Urothelium cell line (cell line): ENCODE measurements around the gene WASHC1.
"Not testable (repeated sequence)": the region's sequence is repeated elsewhere in the genome, so short reads cannot be mapped to it uniquely, and the experiment has no call there.

Experiments
- DNase-seq: peaks from one replicate; pipeline ENCODE4 v3.0.0; 2011; ENCODE audit warnings: low spot score, mixed read lengths
- FAIRE-seq: peaks from 2 replicates; lab custom pipeline; 2011; peaks lifted over from hg19 to GRCh38; lab: Jason Lieb, UNC

WASHC1 gene

DNA sequence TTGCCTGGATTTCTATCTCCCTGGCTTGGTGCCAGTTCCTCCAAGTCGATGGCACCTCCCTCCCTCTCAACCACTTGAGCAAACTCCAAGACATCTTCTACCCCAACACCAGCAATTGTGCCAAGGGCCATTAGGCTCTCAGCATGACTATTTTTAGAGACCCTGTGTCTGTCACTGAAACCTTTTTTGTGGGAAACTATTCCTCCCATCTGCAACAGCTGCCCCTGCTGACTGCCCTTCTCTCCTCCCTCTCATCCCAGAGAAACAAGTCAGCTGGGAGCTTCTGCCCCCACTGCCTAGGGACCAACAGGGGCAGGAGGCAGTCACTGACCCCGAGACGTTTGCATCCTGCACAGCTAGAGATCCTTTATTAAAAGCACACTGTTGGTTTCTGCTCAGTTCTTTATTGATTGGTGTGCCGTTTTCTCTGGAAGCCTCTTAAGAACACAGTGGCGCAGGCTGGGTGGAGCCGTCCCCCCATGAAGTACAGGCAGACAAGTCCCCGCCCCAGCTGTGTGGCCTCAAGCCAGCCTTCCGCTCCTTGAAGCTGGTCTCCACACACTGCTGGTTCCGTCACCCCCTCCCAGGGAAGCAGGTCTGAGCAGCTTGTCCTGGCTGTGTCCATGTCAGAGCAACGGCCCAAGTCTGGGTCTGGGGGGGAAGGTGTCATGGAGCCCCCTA is 15.0 kb downstream of the WASHC1 start:
- FAIRE-seq, DNase-seq: not testable (repeated sequence)

DNA sequence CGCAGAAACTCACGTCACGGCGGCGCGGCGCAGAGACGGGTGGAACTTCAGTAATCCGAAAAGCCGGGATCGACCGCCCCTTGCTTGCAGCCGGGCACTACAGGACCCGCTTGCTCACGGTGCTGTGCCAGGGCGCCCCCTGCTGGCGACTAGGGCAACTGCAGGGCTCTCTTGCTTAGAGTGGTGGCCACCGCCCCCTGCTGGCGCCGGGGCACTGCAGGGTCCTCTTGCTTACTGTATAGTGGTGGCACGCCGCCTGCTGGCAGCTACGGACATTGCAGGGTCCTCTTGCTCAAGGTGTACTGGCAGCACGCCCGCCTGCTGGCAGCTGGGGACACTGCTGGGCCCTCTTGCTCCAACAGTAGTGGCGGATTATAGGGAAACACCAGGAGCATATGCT is 18.1 kb downstream of the WASHC1 start:
- not testable (repeated sequence) for FAIRE-seq, DNase-seq

DNA sequence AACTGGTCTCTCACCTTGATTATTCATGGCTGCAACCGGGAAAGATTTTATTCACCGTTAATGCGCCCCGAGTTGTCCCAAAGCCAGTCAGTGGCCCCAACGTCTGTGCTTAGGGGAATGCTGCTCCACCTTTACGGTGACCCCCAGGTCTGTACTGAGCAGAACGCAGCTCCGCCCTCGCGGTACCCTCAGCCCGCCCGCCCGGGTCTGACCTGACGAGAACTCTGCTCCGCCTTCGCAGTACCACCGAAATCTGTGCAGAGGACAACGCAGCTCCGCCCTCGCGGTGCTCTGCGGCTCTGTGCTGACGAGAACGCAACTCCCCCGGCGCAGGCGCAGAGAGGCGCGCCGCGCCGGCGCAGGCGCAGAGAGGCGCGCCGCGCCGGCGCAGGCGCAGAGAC is 18.6 kb downstream of the WASHC1 start:
- DNase-seq, FAIRE-seq: not testable (repeated sequence)

DNA sequence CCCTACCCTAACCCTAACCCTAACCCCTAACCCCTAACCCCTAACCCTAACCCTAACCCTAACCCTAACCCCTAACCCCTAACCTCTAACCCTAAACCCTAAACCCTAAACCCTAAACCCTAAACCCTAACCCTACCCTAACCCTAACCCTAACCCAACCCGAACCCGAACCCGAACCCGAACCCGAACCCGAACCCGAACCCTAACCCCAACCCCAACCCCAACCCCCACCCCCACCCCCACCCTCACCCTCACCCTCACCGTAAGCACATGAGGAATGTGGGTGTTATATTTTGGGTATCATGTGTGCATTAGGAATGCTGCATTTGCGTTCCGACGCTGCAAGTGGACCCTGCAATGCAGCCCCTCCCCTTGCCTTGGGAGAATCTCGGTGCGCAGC is 19.0 kb downstream of the WASHC1 start:
- FAIRE-seq, DNase-seq: not testable (repeated sequence)
